Measurements from ENCODE around the gene LRP5. TPM values are rescaled to one million over a fixed set of nuclear protein-coding genes. Genes with fewer than 3 reads are reported as not detected.
"Not testable (repeated sequence)": the region's sequence is repeated elsewhere in the genome, so short reads cannot be mapped to it uniquely, and the experiment has no call there.

Gene LRP5
- total RNA-seq, 2 experiments from 2014 or later: 32.2 to 32.7 TPM

DNA sequence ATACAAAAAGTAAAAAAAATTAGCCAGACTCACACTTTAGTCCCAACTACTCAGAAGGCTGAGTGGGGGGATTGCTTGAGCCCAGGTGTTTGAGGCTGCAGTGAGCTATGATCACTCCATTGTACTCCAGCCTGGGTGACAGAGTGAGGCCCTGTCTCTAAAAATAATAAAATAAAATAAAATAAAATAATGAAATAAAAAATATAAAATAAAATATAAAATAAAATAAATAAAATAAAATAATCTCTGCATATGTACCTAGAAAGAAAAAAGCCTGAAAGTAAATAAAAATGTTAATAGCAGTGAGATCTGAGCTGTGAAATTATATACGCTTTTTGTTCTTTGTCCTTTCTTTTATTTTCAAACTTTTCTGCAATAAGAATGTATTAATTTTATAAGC is 17.1 kb upstream of the LRP5 start:
- no peak overlapping the region for H3K4me3 Mint-ChIP-seq
- H3K27me3 Mint-ChIP-seq: peaks cover 7% of the 10 kb centered on the region
- POLR2A ChIA-PET: no interaction called here
- no peak overlapping the region for H3K27ac Mint-ChIP-seq
- no peaks in the 10 kb centered on the region for H3K36me3 Mint-ChIP-seq (ENCODE audit: low read depth)
- peaks cover 6% of the 10 kb centered on the region for H3K4me1 Mint-ChIP-seq
- no peak for DNase-seq
- H3K9me3 Mint-ChIP-seq: no peaks in the 10 kb centered on the region
- CTCF ChIA-PET: interaction anchor here (0.7 to 5.7 kb wide), 3 partner anchors 11 to 38 kb away, joined by 3 to 76 read pairs (median 3); no protein-coding TSS in a partner anchor

DNA sequence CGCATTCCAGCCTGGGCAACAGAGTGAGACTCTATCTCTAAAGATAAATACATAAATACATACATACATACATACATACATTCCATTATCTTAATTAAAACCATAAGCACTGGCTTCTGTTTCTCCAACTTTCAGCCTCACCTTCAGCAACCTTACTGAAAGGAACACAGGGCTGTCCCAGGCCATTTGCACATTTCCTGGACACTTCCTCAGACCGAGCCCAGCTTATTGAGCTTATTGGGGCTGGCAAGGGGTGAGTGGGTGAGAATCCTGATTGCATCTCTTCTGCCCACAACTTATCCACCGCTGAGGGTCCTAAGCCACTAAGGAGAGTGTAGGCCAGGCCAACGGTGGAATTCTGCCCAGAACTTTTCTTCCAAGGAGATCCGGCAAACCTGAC is 16.5 kb upstream of the LRP5 start:
- ChIA-PET CTCF (interaction anchor here (0.7 to 5.7 kb wide), 8 partner anchors 8 to 87 kb away, joined by 3 to 76 read pairs (median 6); partner anchors contain the start of gene C11orf24), POLR2A (interaction anchor here (0.6 kb wide), 1 partner anchor 18 kb away, joined by 5 read pairs; no protein-coding TSS in a partner anchor)
- H3K4me3 Mint-ChIP-seq: no peak overlapping the region

DNA sequence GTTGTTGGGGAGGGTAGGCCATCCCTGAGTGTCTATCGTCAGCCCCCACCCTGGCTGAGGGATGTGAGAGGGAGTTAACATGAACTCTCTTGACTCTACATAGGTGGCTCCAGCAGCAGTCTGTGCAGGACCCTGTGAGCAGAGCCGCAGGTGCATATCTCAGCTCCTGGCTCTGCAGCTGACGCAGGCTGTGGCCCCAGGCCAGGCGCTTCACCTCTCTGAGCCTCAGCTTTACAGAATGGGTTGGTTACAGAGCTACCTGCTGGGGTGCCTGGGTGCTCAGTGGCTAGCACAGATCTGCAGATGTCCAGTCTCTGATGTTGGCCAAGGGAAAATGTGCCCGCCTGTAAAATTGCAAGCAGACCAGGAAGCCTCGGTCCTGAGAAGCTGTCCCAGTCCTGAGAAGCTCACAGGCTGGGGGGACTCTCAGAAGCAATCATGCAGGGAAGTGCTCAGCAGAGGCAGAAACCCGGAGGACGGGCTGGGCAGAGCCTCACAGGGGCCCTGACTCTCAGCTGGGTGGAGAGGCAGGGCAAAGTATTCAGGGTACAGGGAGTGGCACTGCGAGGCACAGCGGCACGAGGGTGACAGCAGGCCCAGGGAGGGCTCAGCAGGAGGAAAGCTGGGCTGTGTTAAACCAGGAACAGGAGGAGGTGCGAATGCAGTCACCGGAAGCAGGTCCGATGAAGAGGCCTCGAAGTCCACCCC is 15.9 kb upstream of the LRP5 start:
- Mint-ChIP-seq H3K4me1 (peaks cover 6% of the 10 kb centered on the region), H3K4me3 (no peak overlapping the region), H3K27ac (no peak overlapping the region), H3K9me3 (no peaks in the 10 kb centered on the region), H3K27me3 (peaks cover 7% of the 10 kb centered on the region), H3K36me3 (ENCODE audit: low read depth) (no peaks in the 10 kb centered on the region)
- ChIA-PET POLR2A (no interaction called here), CTCF (interaction anchor here (0.6 to 5.7 kb wide), 11 partner anchors 9 to 87 kb away, joined by 3 to 76 read pairs (median 4); partner anchors contain the start of gene C11orf24)
- no peak for DNase-seq

More for the DNA sequence above, 16.5 kb upstream of the LRP5 start:
- Mint-ChIP-seq H3K9me3 (no peaks in the 10 kb centered on the region), H3K27ac (no peak overlapping the region), H3K27me3 (peaks cover 7% of the 10 kb centered on the region), H3K4me1 (peaks cover 6% of the 10 kb centered on the region), H3K36me3 (ENCODE audit: low read depth) (no peaks in the 10 kb centered on the region)
- DNase-seq: no peak

DNA sequence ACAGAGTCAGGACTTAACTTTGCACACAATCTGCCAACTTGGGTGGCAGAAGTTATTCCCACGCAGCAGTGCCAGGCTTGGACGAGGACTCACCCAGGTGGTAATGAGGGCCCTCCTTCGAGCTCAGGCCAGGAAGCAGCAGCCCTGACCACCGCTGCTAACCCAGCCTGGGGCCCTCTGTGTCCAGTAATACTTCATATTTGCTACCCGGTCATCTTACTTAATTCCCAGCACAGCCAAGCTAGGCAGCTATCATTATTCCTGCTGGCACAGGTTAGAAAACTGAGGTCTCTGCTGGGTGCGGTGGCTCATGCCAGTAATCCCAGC is 15.4 kb upstream of the LRP5 start:
- POLR2A ChIA-PET: no interaction called here
- no peak for DNase-seq

DNA sequence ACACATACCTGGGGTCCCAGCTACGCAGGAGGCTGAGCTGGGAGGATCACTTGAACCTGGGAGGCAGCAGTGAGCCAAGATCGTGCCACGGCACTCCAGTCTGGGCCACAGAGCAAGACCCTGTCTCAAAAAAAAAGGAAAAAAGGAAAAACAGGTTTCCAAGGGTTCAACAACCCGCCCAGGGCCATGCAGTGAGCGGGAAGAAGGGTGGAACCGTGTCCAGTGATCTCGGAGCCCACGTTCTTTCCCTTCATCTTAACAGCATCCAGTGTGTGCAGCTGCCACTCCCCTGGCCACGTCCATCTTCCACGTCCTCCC is 14.9 kb upstream of the LRP5 start:
- Mint-ChIP-seq H3K27me3 (peaks cover 7% of the 10 kb centered on the region), H3K9me3 (no peaks in the 10 kb centered on the region), H3K36me3 (ENCODE audit: low read depth) (no peaks in the 10 kb centered on the region), H3K4me3 (no peak overlapping the region), H3K4me1 (peaks cover 6% of the 10 kb centered on the region), H3K27ac (no peak overlapping the region)
- DNase-seq: no peak
- CTCF ChIA-PET: interaction anchor here (1.0 to 5.7 kb wide), 10 partner anchors 10 to 63 kb away, joined by 3 to 76 read pairs (median 6); partner anchors contain the start of gene C11orf24
- POLR2A ChIA-PET: no interaction called here

More for the DNA sequence above, 15.4 kb upstream of the LRP5 start:
- H3K4me1 Mint-ChIP-seq: peaks cover 6% of the 10 kb centered on the region
- no peaks in the 10 kb centered on the region for H3K9me3 Mint-ChIP-seq
- no peak overlapping the region for H3K27ac Mint-ChIP-seq
- no peak overlapping the region for H3K4me3 Mint-ChIP-seq
- peaks cover 7% of the 10 kb centered on the region for H3K27me3 Mint-ChIP-seq
- no peaks in the 10 kb centered on the region for H3K36me3 Mint-ChIP-seq (ENCODE audit: low read depth)
- CTCF ChIA-PET: interaction anchor here (0.6 to 5.7 kb wide), 11 partner anchors 9 to 88 kb away, joined by 3 to 76 read pairs (median 4); partner anchors contain the start of gene C11orf24

DNA sequence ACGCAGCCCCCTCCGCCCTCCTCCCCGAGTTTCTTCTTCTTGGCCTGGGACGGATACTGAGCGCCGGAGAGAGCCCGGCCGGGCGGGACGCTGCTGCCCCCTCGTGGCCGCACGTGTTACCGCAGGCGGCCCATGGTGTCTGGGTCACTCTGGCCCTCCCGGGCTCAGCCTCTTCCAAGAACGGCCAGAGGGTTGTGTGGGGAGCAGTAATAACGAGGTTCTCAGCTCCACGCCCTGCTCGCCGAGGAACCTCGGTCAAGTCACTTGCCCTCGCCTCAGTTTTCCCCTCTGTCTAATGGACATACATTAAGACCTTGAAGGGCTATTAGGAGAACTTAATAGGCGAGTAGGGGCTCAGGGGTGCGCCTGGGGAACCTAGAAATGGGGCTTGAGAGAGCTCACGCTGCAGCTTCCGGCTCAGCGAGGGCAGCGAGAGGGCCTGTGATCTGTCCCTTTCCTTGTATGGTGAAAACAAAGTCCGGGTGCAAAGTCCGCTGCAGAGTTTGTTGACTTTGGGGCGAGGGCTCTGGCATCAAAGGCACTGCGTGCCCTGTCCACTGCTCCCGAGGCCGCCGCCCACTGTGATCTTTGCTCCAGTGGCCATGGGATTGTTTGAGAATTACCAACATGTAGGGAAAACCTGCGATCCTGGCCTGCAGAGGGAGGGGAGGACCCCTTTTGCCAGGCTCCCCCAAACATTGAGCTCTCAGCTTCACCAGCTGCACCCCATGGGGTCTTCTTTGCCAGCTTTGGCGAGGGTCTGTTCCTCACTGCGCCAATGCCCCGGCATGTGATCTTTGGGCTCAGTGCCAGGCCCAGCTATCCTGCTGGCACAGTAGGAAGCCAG is 14.4 kb upstream of the LRP5 start:
- Mint-ChIP-seq H3K9me3 (no peaks in the 10 kb centered on the region), H3K36me3 (ENCODE audit: low read depth) (no peaks in the 10 kb centered on the region), H3K4me1 (peaks cover 6% of the 10 kb centered on the region), H3K27ac (no peak overlapping the region), H3K27me3 (peaks cover 7% of the 10 kb centered on the region), H3K4me3 (no peak overlapping the region)
- POLR2A ChIA-PET: interaction anchor here (0.7 kb wide), 1 partner anchor 550 kb away, joined by 4 read pairs; no protein-coding TSS in a partner anchor
- DNase-seq: peak; percentile 71
- CTCF ChIA-PET: interaction anchor here (0.7 to 5.7 kb wide), 14 partner anchors 9 to 84 kb away, joined by 3 to 76 read pairs (median 4); partner anchors contain the start of gene C11orf24

DNA sequence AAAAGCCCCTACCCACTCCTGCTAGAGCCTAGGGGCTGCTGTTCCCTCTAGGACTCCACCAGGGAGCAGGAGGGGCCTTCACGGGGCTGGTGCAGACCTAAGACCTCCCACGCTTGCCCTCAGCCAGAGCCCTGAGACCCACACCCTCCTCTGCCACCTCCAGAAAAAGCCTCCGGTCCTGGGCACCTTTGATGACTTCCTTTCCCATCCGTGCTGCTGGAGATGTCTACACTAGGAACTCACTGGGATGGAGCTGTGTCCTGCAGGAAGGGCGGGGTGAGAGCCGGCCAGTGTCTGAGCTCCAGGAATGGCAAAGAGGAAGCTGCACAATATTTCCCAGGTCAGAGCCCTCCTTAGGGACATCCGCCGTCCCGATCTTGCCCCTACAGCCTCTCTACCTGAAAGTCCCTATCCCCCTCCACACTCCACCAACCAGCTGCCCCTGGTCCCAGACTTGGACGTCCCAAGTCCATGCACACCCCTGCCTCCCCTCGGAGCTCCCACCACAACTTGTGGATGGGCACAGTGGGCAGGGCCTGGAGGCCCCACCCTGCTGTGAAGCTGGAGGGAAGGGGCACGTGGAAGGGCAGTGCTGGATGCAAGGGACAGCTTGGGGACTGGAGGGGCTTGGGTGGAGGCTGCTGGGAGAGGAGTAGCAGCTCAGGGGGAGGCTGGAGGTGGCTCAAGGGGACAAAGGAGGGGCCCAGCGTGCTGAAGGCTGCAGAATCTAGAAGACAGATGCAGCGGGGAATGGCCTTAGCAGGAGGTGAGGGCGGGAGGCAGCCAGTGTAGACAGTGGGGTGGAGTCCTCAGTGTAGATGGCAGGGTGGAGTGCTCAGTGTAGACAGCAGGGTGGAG is 13.5 kb upstream of the LRP5 start:
- ChIA-PET CTCF (interaction anchor here (0.8 to 5.7 kb wide), 11 partner anchors 8 to 41 kb away, joined by 3 to 76 read pairs (median 5); partner anchors contain the start of gene C11orf24), POLR2A (interaction anchor here (0.7 kb wide), 1 partner anchor 551 kb away, joined by 4 read pairs; no protein-coding TSS in a partner anchor)
- no peak for DNase-seq
- Mint-ChIP-seq H3K9me3 (no peaks in the 10 kb centered on the region), H3K4me1 (peaks cover 10% of the 10 kb centered on the region), H3K4me3 (no peak overlapping the region), H3K27ac (peak overlapping the region; percentile 54), H3K27me3 (peaks cover 2% of the 10 kb centered on the region), H3K36me3 (ENCODE audit: low read depth) (no peaks in the 10 kb centered on the region)

DNA sequence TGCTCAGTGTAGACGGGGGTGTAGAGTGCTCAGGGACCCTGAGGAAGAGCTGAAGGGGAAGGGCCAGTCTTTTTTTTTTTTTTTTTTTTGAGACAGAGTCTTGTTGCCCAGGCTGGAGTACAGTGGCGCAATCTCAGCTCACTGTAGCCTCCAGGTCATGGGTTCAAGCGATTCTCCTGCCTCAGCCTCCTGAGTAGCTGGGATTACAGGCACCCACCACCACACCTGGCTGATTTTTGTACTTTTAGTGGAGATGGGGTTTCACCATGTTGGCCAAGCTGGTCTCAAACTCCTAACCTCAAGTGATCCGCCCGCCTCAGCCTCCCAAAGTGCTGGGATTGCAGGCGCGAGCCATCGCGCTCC is 12.9 kb upstream of the LRP5 start:
- POLR2A ChIA-PET; H3K9me3 Mint-ChIP-seq; H3K27me3 Mint-ChIP-seq; H3K4me3 Mint-ChIP-seq; H3K36me3 Mint-ChIP-seq (ENCODE audit: low read depth); H3K27ac Mint-ChIP-seq; DNase-seq: not testable (repeated sequence)
- peaks cover 10% of the 10 kb centered on the region for H3K4me1 Mint-ChIP-seq
- CTCF ChIA-PET: interaction anchor here (0.6 to 5.7 kb wide), 5 partner anchors 9 to 649 kb away, joined by 3 to 76 read pairs (median 11); partner anchors contain the start of gene C11orf24

DNA sequence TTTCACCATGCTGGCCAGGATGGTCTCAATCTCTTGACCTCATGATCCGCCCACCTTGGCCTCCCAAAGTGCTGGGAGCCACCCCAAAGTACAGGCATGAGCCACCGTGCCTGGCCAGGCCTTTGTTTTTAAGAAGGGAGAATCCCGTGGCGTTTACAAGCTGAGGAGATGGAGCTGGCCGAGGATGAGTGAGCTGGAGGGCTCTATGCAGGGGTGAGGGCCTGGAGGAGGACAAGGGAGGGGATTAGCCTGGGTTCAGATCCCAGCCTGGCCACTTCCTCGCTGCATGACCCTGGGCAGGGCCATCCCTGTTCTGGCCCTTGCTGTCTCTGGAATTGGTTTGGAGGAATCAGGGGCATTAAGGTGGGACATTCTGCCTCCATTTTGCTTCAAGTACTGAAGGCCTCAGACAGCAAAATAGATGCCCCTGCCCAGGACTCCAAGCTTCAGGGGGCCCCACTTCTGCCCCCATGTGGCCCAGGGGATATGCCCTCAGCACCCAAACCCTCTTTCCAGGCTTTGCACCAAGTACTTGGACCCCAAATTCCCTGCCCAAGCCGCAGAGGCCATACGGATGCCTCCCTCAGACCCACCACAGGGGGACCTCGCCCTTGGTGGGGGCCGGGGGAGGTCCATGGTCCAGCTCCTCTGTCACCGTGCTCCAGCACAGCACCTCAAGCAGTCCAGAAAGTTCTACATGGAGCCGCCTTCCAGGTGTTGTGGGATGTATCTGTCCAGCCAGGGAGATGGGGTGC is 12.1 kb upstream of the LRP5 start:
- H3K9me3 Mint-ChIP-seq: peaks cover 3% of the 10 kb centered on the region
- H3K27ac Mint-ChIP-seq: no peak overlapping the region
- POLR2A ChIA-PET: interaction anchor here (0.6 kb wide), 1 partner anchor 67 kb away, joined by 4 read pairs; no protein-coding TSS in a partner anchor
- DNase-seq: no peak
- CTCF ChIA-PET: interaction anchor here (0.6 to 5.7 kb wide), 3 partner anchors 28 to 650 kb away, joined by 3 to 76 read pairs (median 40); partner anchors contain the start of gene C11orf24
- no peak overlapping the region for H3K4me3 Mint-ChIP-seq
- peaks cover 2% of the 10 kb centered on the region for H3K27me3 Mint-ChIP-seq
- H3K4me1 Mint-ChIP-seq: peaks cover 16% of the 10 kb centered on the region
- H3K36me3 Mint-ChIP-seq (ENCODE audit: low read depth): no peaks in the 10 kb centered on the region

DNA sequence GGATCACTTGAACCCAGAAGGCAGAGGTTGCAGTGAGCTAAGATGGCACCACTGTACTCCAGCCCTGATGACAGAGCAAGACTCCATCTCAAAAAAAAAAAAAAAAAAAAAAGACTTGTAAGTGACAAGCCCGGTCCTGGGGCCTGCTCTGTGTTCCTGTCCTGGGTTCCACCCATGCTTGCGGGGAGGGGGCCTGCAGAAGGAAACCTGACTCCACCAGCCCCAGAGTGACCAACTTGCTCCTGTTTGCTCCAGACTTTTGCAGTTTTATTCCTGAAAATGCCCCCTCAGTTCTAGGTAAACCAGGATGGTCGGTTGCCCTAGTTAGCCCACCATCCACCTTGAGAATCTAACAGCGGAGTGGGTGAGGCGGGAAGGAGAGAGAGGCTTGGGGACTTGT is 10.1 kb upstream of the LRP5 start:
- DNase-seq: no peak
- no peaks in the 10 kb centered on the region for H3K36me3 Mint-ChIP-seq (ENCODE audit: low read depth)
- H3K4me1 Mint-ChIP-seq: peaks cover 29% of the 10 kb centered on the region
- peaks cover 3% of the 10 kb centered on the region for H3K9me3 Mint-ChIP-seq
- POLR2A ChIA-PET: no interaction called here
- peaks cover 2% of the 10 kb centered on the region for H3K27me3 Mint-ChIP-seq
- no peak overlapping the region for H3K4me3 Mint-ChIP-seq
- no peak overlapping the region for H3K27ac Mint-ChIP-seq
- CTCF ChIA-PET: interaction anchor here (0.9 to 2.6 kb wide), 2 partner anchors 26 to 44 kb away, joined by 3 to 8 read pairs; no protein-coding TSS in a partner anchor

DNA sequence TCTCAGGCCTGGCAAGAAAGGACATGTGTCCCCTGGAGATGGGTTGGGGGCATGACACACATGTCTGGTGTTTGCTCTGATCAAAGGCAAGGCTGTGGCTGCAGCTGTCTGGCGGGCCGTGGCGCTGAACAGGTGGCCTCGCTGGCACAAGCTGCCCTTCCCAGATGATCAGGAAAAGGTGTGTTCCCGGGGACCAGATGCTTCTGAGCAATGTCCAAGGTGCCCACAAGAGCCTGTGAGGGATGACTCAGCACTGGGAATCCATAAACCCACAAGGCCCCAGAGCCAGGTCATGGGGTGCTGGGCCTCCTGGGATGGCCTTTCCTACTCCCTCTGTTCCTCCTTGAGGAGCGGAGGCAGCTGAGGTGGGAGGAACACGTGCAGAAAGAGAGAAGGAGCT is 9.7 kb upstream of the LRP5 start:
- Mint-ChIP-seq H3K4me1 (peaks cover 27% of the 10 kb centered on the region), H3K27ac (no peak overlapping the region), H3K4me3 (no peak overlapping the region), H3K27me3 (peaks cover 2% of the 10 kb centered on the region), H3K9me3 (peaks cover 3% of the 10 kb centered on the region), H3K36me3 (ENCODE audit: low read depth) (no peaks in the 10 kb centered on the region)
- POLR2A ChIA-PET: no interaction called here
- no peak for DNase-seq
- CTCF ChIA-PET: interaction anchor here (0.9 to 2.6 kb wide), 2 partner anchors 25 to 45 kb away, joined by 3 to 8 read pairs; no protein-coding TSS in a partner anchor

Data from activated CD4-positive, alpha-beta T cell treated with anti-CD3 and anti-CD28 coated beads, Interleukin-2, amount 10 ng/mL, durations not matched to agents 7 days and 5 days (primary cell).